WTC11 (cell line): ENCODE measurements around the gene CLSTN2. TPM values are rescaled to one million over a fixed set of nuclear protein-coding genes. Genes with fewer than 3 reads are reported as not detected.

Experiments
- ATAC-seq: fragments of 200-7000 bp; cut with Tn5 transposase; 2 replicates; pipeline ENCODE4 v1.10.0; 2021; ENCODE audit warnings: mild to moderate bottlenecking, moderate library complexity
- CTCF ChIA-PET: fragments of 300-600 bp; sonication (Branson Sonifier 250); formaldehyde crosslinking; loops from one replicate; lab custom pipeline; 2021; ENCODE audit warnings: antibody characterized with exemption; lab: Charles Lee
- POLR2A ChIA-PET: fragments of 350-600 bp; sonication (Branson Sonifier 250); formaldehyde crosslinking; loops from one replicate; lab custom pipeline; 2021; ENCODE audit warnings: antibody characterized with exemption; lab: Charles Lee
- DNase-seq: peaks from one replicate; pipeline ENCODE4 v3.0.0; 2021; ENCODE audit warnings: low spot score
- H3K27ac Mint-ChIP-seq: 2 replicates; pipeline ENCODE4 v1.8.0; 2021; ENCODE audit warnings: mixed read lengths
- H3K27me3 Mint-ChIP-seq: 2 replicates; pipeline ENCODE4 v1.8.0; 2021; ENCODE audit warnings: low read depth, mild to moderate bottlenecking, moderate library complexity, mixed read lengths
- H3K36me3 Mint-ChIP-seq: 2 replicates; pipeline ENCODE4 v1.8.0; 2021; ENCODE audit warnings: mixed read lengths
- H3K4me1 Mint-ChIP-seq: 2 replicates; pipeline ENCODE4 v1.8.0; 2022; ENCODE audit warnings: mixed read lengths
- H3K4me3 Mint-ChIP-seq: 2 replicates; pipeline ENCODE4 v1.8.0; 2021; ENCODE audit warnings: mild to moderate bottlenecking, moderate library complexity, mixed read lengths
- H3K9me3 Mint-ChIP-seq: 2 replicates; pipeline ENCODE4 v1.8.0; 2021; ENCODE audit warnings: mixed read lengths
- CREM ChIP-seq: sonication (generic); formaldehyde crosslinking; IDR thresholded peaks from 2 replicates; pipeline ENCODE4 v1.8.1; 2022; ENCODE audit warnings: mild to moderate bottlenecking, missing genetic modification reagents, moderate library complexity
- HMGA2 ChIP-seq: fragments of 250-450 bp; sonication (Bioruptor Pico); IDR thresholded peaks from 2 replicates; pipeline ENCODE4 v1.4.0; 2021; ENCODE audit warnings: mild to moderate bottlenecking, moderate library complexity
- KAT7 ChIP-seq: sonication (generic); formaldehyde crosslinking; IDR thresholded peaks from 2 replicates; pipeline ENCODE4 v1.8.1; 2023; ENCODE audit warnings: missing genetic modification reagents, mild to moderate bottlenecking, borderline replicate concordance
- NFATC4 ChIP-seq: fragments of 250-450 bp; sonication (Bioruptor Pico); IDR thresholded peaks from 2 replicates; pipeline ENCODE4 v1.9.0; 2021; ENCODE audit warnings: mild to moderate bottlenecking
- NFYB ChIP-seq: sonication (generic); formaldehyde crosslinking; conservative IDR thresholded peaks from 2 replicates; pipeline ENCODE4 v1.8.0; 2022; ENCODE audit warnings: low read depth, missing genetic modification reagents
- NR1H2 ChIP-seq: sonication (generic); formaldehyde crosslinking; IDR thresholded peaks from 2 replicates; pipeline ENCODE4 v1.9.0; 2021; ENCODE audit warnings: mild to moderate bottlenecking, moderate library complexity, missing genetic modification reagents
- PRRX2 ChIP-seq: fragments of 250-450 bp; sonication (Bioruptor Pico); IDR thresholded peaks from 2 replicates; pipeline ENCODE4 v1.8.0; 2021; ENCODE audit warnings: mild to moderate bottlenecking
- RELA ChIP-seq: sonication (generic); formaldehyde crosslinking; IDR thresholded peaks from 2 replicates; pipeline ENCODE4 v1.8.1; 2022; ENCODE audit warnings: missing genetic modification reagents, mild to moderate bottlenecking, borderline replicate concordance
- SMAD4 ChIP-seq: sonication (generic); formaldehyde crosslinking; IDR thresholded peaks from 2 replicates; pipeline ENCODE4 v1.8.0; 2022; ENCODE audit warnings: mild to moderate bottlenecking, missing genetic modification reagents
- ZNF219 ChIP-seq: sonication (generic); formaldehyde crosslinking; IDR thresholded peaks from 2 replicates; pipeline ENCODE4 v1.8.0; 2023; ENCODE audit warnings: missing genetic modification reagents, mild to moderate bottlenecking, borderline replicate concordance
- ZNF263 ChIP-seq: sonication (generic); formaldehyde crosslinking; IDR thresholded peaks from 2 replicates; pipeline ENCODE4 v1.8.1; 2022; ENCODE audit warnings: low read depth, mild to moderate bottlenecking, moderate library complexity, missing genetic modification reagents
- ZNF416 ChIP-seq: fragments of 250-450 bp; sonication (Bioruptor Pico); IDR thresholded peaks from 2 replicates; pipeline ENCODE4 v1.9.0; 2021; ENCODE audit warnings: mild to moderate bottlenecking, inconsistent platforms
- total RNA-seq: library from RNA; stranded (reverse); gene quantifications from 3 replicates; pipeline ENCODE4 v1.2.3, GENCODE V29; 2021
- TF ChIP-seq, protein P1 (sequence below): fragments of 200-600 bp; IDR thresholded peaks from 2 replicates; pipeline ENCODE4 v1.8.0; 2022; ENCODE audit warnings: antibody characterized with exemption
- TF ChIP-seq, protein P2 (sequence below): sonication (generic); formaldehyde crosslinking; IDR thresholded peaks from 2 replicates; pipeline ENCODE4 v1.8.0; 2023; ENCODE audit warnings: missing genetic modification reagents, mild to moderate bottlenecking, borderline replicate concordance
- TF ChIP-seq, protein P3 (sequence below): sonication (generic); formaldehyde crosslinking; IDR thresholded peaks from 2 replicates; pipeline ENCODE4 v1.8.1; 2022; ENCODE audit warnings: missing genetic modification reagents, borderline replicate concordance
- TF ChIP-seq, protein P4 (sequence below): sonication (generic); formaldehyde crosslinking; IDR thresholded peaks from 2 replicates; pipeline ENCODE4 v1.8.1; 2023; ENCODE audit warnings: mild to moderate bottlenecking, missing genetic modification reagents, borderline replicate concordance
- TF ChIP-seq, protein P5 (sequence below): sonication (generic); formaldehyde crosslinking; IDR thresholded peaks from 2 replicates; pipeline ENCODE4 v1.8.1; 2023; ENCODE audit warnings: mild to moderate bottlenecking, missing genetic modification reagents
- TF ChIP-seq, protein P6 (sequence below): sonication (generic); formaldehyde crosslinking; IDR thresholded peaks from 2 replicates; pipeline ENCODE4 v1.8.1; 2023; ENCODE audit warnings: mild to moderate bottlenecking, moderate library complexity, missing genetic modification reagents

Gene CLSTN2
- total RNA-seq, 1 experiment from 2014 or later, result 0.35 TPM

DNA sequence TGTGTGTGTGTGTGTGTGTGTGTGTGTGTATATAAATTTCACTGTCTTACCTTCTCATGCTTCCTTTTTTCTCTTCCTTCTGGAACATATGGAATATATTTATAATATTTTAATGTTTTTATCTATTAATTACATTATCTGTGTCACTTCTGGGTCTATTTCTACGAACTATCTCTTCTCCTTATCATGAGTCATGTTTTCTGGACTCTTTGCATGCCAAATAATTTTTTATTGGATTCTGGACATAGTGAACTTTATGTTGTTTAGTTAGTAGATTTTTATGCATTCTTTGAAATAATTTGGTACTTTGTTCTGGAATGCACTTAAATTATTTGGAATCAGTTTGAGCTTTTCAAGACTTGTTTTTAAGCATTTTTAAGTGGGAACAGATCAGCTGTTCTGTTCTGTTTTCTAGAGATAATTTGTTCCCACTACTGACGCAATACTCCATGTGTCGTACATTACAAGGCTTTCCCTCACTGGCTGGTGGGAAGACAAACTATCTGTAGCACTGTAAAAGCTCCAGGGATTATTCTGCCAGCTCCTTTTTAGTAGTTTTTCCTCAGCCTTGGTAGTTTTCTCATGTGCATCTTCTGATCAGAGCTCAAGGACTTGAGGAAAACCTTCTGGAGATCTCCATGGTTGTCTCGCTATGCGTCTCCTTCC lies 302.0 kb downstream of the CLSTN2 start:
- H3K27ac Mint-ChIP-seq, result no peak overlapping the region
- H3K4me3 Mint-ChIP-seq, result no peak overlapping the region
- ChIA-PET POLR2A (no interaction called here), CTCF (interaction anchor here (1.1 kb wide), 1 partner anchor 108 kb away, joined by 3 read pairs; no protein-coding TSS in a partner anchor)
- H3K4me1 Mint-ChIP-seq, result no peaks in the 10 kb centered on the region
- H3K36me3 Mint-ChIP-seq, result no peaks in the 10 kb centered on the region
- H3K9me3 Mint-ChIP-seq, result peaks cover 16% of the 10 kb centered on the region
- TF ChIP-seq CREM (no peak), ZNF219 (CRISPR knock-in tag) (no peak), NR1H2 (CRISPR knock-in tag) (no peak), NFATC4 (CRISPR knock-in tag) (no peak), ZNF263 (CRISPR knock-in tag) (no peak), ZNF416 (CRISPR knock-in tag) (no peak), HMGA2 (no peak)
- TF ChIP-seq, protein P1, sequence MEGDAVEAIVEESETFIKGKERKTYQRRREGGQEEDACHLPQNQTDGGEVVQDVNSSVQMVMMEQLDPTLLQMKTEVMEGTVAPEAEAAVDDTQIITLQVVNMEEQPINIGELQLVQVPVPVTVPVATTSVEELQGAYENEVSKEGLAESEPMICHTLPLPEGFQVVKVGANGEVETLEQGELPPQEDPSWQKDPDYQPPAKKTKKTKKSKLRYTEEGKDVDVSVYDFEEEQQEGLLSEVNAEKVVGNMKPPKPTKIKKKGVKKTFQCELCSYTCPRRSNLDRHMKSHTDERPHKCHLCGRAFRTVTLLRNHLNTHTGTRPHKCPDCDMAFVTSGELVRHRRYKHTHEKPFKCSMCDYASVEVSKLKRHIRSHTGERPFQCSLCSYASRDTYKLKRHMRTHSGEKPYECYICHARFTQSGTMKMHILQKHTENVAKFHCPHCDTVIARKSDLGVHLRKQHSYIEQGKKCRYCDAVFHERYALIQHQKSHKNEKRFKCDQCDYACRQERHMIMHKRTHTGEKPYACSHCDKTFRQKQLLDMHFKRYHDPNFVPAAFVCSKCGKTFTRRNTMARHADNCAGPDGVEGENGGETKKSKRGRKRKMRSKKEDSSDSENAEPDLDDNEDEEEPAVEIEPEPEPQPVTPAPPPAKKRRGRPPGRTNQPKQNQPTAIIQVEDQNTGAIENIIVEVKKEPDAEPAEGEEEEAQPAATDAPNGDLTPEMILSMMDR, result no peak
- TF ChIP-seq, protein P2, sequence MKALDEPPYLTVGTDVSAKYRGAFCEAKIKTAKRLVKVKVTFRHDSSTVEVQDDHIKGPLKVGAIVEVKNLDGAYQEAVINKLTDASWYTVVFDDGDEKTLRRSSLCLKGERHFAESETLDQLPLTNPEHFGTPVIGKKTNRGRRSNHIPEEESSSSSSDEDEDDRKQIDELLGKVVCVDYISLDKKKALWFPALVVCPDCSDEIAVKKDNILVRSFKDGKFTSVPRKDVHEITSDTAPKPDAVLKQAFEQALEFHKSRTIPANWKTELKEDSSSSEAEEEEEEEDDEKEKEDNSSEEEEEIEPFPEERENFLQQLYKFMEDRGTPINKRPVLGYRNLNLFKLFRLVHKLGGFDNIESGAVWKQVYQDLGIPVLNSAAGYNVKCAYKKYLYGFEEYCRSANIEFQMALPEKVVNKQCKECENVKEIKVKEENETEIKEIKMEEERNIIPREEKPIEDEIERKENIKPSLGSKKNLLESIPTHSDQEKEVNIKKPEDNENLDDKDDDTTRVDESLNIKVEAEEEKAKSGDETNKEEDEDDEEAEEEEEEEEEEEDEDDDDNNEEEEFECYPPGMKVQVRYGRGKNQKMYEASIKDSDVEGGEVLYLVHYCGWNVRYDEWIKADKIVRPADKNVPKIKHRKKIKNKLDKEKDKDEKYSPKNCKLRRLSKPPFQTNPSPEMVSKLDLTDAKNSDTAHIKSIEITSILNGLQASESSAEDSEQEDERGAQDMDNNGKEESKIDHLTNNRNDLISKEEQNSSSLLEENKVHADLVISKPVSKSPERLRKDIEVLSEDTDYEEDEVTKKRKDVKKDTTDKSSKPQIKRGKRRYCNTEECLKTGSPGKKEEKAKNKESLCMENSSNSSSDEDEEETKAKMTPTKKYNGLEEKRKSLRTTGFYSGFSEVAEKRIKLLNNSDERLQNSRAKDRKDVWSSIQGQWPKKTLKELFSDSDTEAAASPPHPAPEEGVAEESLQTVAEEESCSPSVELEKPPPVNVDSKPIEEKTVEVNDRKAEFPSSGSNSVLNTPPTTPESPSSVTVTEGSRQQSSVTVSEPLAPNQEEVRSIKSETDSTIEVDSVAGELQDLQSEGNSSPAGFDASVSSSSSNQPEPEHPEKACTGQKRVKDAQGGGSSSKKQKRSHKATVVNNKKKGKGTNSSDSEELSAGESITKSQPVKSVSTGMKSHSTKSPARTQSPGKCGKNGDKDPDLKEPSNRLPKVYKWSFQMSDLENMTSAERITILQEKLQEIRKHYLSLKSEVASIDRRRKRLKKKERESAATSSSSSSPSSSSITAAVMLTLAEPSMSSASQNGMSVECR (CRISPR knock-in tag), result no peak
- DNase-seq (no peak), ATAC-seq (no peak)
- H3K27me3 Mint-ChIP-seq, result no peaks in the 10 kb centered on the region

DNA sequence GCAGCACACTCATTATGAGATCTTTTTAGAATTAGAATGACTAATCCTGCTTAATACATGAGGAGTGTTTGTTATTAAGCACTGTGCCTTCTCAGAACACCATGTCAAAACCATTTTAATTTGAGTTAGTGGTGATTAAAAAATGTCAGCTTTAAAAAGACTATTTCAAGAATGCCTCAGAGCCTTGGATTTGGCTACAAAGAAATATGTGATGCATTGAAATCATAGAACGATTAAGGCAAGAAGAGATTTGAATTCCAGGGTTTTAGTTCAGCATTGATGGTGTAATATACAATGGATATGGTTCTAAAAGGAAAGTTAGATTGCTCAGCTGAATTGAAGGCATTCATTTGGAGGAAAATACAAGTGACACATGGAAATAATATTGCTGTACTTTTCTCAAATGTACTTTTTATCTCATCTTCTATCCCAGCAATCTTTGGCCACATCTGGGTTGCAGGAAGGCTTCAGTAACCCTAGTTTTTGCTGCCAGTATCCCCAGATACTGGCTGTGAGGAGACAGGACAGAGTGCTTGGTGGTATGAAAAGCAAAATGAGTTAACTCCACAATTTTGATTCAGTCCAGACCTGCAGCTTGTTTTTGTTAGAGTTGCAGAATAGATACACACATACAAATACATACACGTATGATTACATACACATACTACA lies 303.8 kb downstream of the CLSTN2 start:
- DNase-seq (no peak), ATAC-seq (no peak)
- Mint-ChIP-seq H3K27ac (no peak overlapping the region), H3K4me1 (no peaks in the 10 kb centered on the region), H3K4me3 (no peak overlapping the region), H3K9me3 (peaks cover 16% of the 10 kb centered on the region), H3K27me3 (no peaks in the 10 kb centered on the region), H3K36me3 (no peaks in the 10 kb centered on the region)
- ChIA-PET POLR2A (interaction anchor here (0.6 kb wide), 1 partner anchor 46 kb away, joined by 3 read pairs; no protein-coding TSS in a partner anchor), CTCF (interaction anchor here (1.0 kb wide), 1 partner anchor 301 kb away, joined by 3 read pairs; no protein-coding TSS in a partner anchor)
- TF ChIP-seq, protein P3, sequence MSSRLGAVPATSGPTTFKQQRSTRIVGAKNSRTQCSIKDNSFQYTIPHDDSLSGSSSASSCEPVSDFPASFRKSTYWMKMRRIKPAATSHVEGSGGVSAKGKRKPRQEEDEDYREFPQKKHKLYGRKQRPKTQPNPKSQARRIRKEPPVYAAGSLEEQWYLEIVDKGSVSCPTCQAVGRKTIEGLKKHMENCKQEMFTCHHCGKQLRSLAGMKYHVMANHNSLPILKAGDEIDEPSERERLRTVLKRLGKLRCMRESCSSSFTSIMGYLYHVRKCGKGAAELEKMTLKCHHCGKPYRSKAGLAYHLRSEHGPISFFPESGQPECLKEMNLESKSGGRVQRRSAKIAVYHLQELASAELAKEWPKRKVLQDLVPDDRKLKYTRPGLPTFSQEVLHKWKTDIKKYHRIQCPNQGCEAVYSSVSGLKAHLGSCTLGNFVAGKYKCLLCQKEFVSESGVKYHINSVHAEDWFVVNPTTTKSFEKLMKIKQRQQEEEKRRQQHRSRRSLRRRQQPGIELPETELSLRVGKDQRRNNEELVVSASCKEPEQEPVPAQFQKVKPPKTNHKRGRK, result no peak
- TF ChIP-seq SMAD4, result no peak
- TF ChIP-seq, protein P4, sequence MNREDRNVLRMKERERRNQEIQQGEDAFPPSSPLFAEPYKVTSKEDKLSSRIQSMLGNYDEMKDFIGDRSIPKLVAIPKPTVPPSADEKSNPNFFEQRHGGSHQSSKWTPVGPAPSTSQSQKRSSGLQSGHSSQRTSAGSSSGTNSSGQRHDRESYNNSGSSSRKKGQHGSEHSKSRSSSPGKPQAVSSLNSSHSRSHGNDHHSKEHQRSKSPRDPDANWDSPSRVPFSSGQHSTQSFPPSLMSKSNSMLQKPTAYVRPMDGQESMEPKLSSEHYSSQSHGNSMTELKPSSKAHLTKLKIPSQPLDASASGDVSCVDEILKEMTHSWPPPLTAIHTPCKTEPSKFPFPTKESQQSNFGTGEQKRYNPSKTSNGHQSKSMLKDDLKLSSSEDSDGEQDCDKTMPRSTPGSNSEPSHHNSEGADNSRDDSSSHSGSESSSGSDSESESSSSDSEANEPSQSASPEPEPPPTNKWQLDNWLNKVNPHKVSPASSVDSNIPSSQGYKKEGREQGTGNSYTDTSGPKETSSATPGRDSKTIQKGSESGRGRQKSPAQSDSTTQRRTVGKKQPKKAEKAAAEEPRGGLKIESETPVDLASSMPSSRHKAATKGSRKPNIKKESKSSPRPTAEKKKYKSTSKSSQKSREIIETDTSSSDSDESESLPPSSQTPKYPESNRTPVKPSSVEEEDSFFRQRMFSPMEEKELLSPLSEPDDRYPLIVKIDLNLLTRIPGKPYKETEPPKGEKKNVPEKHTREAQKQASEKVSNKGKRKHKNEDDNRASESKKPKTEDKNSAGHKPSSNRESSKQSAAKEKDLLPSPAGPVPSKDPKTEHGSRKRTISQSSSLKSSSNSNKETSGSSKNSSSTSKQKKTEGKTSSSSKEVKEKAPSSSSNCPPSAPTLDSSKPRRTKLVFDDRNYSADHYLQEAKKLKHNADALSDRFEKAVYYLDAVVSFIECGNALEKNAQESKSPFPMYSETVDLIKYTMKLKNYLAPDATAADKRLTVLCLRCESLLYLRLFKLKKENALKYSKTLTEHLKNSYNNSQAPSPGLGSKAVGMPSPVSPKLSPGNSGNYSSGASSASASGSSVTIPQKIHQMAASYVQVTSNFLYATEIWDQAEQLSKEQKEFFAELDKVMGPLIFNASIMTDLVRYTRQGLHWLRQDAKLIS, result no peak
- TF ChIP-seq NFYB (CRISPR knock-in tag), result no peak
- TF ChIP-seq, protein P5, sequence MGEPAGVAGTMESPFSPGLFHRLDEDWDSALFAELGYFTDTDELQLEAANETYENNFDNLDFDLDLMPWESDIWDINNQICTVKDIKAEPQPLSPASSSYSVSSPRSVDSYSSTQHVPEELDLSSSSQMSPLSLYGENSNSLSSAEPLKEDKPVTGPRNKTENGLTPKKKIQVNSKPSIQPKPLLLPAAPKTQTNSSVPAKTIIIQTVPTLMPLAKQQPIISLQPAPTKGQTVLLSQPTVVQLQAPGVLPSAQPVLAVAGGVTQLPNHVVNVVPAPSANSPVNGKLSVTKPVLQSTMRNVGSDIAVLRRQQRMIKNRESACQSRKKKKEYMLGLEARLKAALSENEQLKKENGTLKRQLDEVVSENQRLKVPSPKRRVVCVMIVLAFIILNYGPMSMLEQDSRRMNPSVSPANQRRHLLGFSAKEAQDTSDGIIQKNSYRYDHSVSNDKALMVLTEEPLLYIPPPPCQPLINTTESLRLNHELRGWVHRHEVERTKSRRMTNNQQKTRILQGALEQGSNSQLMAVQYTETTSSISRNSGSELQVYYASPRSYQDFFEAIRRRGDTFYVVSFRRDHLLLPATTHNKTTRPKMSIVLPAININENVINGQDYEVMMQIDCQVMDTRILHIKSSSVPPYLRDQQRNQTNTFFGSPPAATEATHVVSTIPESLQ (CRISPR knock-in tag), result no peak
- TF ChIP-seq, protein P6, sequence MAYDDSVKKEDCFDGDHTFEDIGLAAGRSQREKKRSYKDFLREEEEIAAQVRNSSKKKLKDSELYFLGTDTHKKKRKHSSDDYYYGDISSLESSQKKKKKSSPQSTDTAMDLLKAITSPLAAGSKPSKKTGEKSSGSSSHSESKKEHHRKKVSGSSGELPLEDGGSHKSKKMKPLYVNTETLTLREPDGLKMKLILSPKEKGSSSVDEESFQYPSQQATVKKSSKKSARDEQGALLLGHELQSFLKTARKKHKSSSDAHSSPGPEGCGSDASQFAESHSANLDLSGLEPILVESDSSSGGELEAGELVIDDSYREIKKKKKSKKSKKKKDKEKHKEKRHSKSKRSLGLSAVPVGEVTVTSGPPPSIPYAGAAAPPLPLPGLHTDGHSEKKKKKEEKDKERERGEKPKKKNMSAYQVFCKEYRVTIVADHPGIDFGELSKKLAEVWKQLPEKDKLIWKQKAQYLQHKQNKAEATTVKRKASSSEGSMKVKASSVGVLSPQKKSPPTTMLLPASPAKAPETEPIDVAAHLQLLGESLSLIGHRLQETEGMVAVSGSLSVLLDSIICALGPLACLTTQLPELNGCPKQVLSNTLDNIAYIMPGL (CRISPR knock-in tag), result no peak
- TF ChIP-seq RELA (CRISPR knock-in tag), result no peak
- TF ChIP-seq PRRX2, result no peak
- no peak for TF ChIP-seq KAT7 (CRISPR knock-in tag)
